Measurements from ENCODE around the gene ZAR1. TPM values are rescaled to one million over a fixed set of nuclear protein-coding genes. Genes with fewer than 3 reads are reported as not detected.
"Not testable (repeated sequence)": the region's sequence is repeated elsewhere in the genome, so short reads cannot be mapped to it uniquely, and the experiment has no call there.

Gene ZAR1
- total RNA-seq, 1 donor from 2014 or later = not detected

- TF ChIP-seq, protein P1, sequence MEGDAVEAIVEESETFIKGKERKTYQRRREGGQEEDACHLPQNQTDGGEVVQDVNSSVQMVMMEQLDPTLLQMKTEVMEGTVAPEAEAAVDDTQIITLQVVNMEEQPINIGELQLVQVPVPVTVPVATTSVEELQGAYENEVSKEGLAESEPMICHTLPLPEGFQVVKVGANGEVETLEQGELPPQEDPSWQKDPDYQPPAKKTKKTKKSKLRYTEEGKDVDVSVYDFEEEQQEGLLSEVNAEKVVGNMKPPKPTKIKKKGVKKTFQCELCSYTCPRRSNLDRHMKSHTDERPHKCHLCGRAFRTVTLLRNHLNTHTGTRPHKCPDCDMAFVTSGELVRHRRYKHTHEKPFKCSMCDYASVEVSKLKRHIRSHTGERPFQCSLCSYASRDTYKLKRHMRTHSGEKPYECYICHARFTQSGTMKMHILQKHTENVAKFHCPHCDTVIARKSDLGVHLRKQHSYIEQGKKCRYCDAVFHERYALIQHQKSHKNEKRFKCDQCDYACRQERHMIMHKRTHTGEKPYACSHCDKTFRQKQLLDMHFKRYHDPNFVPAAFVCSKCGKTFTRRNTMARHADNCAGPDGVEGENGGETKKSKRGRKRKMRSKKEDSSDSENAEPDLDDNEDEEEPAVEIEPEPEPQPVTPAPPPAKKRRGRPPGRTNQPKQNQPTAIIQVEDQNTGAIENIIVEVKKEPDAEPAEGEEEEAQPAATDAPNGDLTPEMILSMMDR (IDR thresholded peaks at IDR 0.05) = no peak
- Mint-ChIP-seq H3K9me3 (ENCODE audit: unreplicated experiment) (no peaks in the 10 kb centered on the region), H3K4me1 (ENCODE audit: unreplicated experiment) (peaks cover 6% of the 10 kb centered on the region), H3K4me3 (ENCODE audit: unreplicated experiment) (no peak overlapping the region), H3K36me3 (ENCODE audit: unreplicated experiment) (no peaks in the 10 kb centered on the region), H3K27me3 (ENCODE audit: unreplicated experiment) (peaks cover 9% of the 10 kb centered on the region), H3K27ac (ENCODE audit: unreplicated experiment) (no peak overlapping the region)
- DNase-seq (ENCODE audit: extremely low spot score, unreplicated experiment) = no peak
Observed at GRCh38 chr4:48450740-48451139, 39.3 kb upstream of the ZAR1 start.

GRCh38 chr4:48451656-48452055 is 38.4 kb upstream of the ZAR1 start:
- not testable (repeated sequence) for H3K36me3 Mint-ChIP-seq (ENCODE audit: unreplicated experiment); H3K4me3 Mint-ChIP-seq (ENCODE audit: unreplicated experiment); H3K9me3 Mint-ChIP-seq (ENCODE audit: unreplicated experiment); DNase-seq (ENCODE audit: extremely low spot score, unreplicated experiment); H3K27ac Mint-ChIP-seq (ENCODE audit: unreplicated experiment); H3K4me1 Mint-ChIP-seq (ENCODE audit: unreplicated experiment)
- H3K27me3 Mint-ChIP-seq (ENCODE audit: unreplicated experiment) = peaks cover 14% of the 10 kb centered on the region

- Mint-ChIP-seq H3K9me3 (ENCODE audit: unreplicated experiment) (no peaks in the 10 kb centered on the region), H3K27ac (ENCODE audit: unreplicated experiment) (no peak overlapping the region), H3K4me1 (ENCODE audit: unreplicated experiment) (peaks cover 6% of the 10 kb centered on the region), H3K4me3 (ENCODE audit: unreplicated experiment) (no peak overlapping the region), H3K36me3 (ENCODE audit: unreplicated experiment) (no peaks in the 10 kb centered on the region), H3K27me3 (ENCODE audit: unreplicated experiment) (peaks cover 36% of the 10 kb centered on the region)
- TF ChIP-seq, protein P1 (IDR thresholded peaks at IDR 0.05) = no peak
- no peak for DNase-seq (ENCODE audit: extremely low spot score, unreplicated experiment)
Observed at GRCh38 chr4:48454591-48454990, 35.5 kb upstream of the ZAR1 start.

DNA sequence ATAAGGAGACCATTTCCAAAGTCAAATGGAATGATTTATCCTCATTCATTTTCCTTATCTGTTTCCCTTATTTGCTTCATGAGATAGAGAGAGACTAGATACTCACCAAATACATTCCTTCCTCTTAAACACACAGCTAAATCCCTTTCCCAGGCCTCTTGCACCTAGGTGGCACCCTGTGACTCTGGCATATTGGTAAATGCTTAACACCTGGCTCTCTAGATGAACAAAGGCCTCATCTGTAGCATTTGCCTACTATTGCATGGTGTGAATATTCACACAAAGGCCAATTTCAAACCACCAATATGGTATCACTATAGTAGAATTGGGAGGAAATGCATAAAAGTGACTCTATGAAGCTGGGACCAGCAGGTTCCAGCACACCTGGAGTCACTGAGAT is 29.1 kb upstream of the ZAR1 start:
- Mint-ChIP-seq H3K4me1 (ENCODE audit: unreplicated experiment) (no peaks in the 10 kb centered on the region), H3K4me3 (ENCODE audit: unreplicated experiment) (no peak overlapping the region), H3K27ac (ENCODE audit: unreplicated experiment) (no peak overlapping the region), H3K27me3 (ENCODE audit: unreplicated experiment) (peaks cover 31% of the 10 kb centered on the region), H3K36me3 (ENCODE audit: unreplicated experiment) (no peaks in the 10 kb centered on the region), H3K9me3 (ENCODE audit: unreplicated experiment) (peaks cover 7% of the 10 kb centered on the region)
- TF ChIP-seq, protein P1 (IDR thresholded peaks at IDR 0.05) = no peak
- DNase-seq (ENCODE audit: extremely low spot score, unreplicated experiment) = no peak

DNA sequence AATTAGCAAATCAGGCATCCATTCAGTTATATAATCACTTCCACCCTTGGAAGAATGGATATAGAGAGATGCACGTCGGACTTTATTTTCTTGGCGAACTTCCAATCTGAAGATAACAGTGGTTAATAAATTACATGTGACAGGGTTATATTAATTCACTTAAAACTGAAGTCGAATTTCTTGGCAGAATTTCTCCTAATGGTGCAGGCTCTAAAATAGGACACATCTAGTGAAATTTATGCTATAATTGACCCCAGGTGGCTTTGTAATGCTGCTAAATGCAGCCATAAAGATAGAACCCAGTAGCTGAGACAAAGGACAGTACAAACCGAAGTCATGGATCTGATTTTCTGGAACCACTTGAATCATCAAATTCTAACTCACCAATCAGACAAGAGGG is 27.7 kb upstream of the ZAR1 start:
- TF ChIP-seq, protein P1 (IDR thresholded peaks at IDR 0.05) = no peak
- Mint-ChIP-seq H3K27me3 (ENCODE audit: unreplicated experiment) (peaks cover 24% of the 10 kb centered on the region), H3K27ac (ENCODE audit: unreplicated experiment) (no peak overlapping the region), H3K4me3 (ENCODE audit: unreplicated experiment) (no peak overlapping the region), H3K9me3 (ENCODE audit: unreplicated experiment) (peaks cover 7% of the 10 kb centered on the region), H3K36me3 (ENCODE audit: unreplicated experiment) (no peaks in the 10 kb centered on the region), H3K4me1 (ENCODE audit: unreplicated experiment) (peaks cover 1% of the 10 kb centered on the region)
- DNase-seq (ENCODE audit: extremely low spot score, unreplicated experiment) = no peak

DNA sequence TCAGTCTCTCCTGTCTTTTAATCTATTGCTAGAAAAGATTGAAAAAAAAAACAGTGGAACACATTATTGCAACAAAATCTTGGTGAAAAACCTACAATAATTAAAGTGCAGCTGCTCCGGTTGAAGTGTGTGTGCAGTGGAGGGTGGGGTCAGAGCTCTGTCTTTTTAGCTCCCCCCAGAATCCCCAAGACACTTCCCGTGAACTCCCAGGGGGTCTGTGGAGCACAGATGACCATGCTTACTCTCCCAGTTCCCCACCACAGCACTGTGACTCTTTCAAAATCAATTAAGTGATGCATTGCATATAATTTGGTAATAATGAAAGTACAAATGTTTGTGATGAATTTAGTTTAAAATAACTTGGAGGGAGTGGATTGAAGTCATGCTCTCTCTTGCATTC is 22.6 kb upstream of the ZAR1 start:
- Mint-ChIP-seq H3K27ac (ENCODE audit: unreplicated experiment) (no peak overlapping the region), H3K27me3 (ENCODE audit: unreplicated experiment) (peaks cover 18% of the 10 kb centered on the region), H3K9me3 (ENCODE audit: unreplicated experiment) (peaks cover 7% of the 10 kb centered on the region), H3K4me3 (ENCODE audit: unreplicated experiment) (no peak overlapping the region), H3K4me1 (ENCODE audit: unreplicated experiment) (peaks cover 7% of the 10 kb centered on the region), H3K36me3 (ENCODE audit: unreplicated experiment) (no peaks in the 10 kb centered on the region)
- TF ChIP-seq, protein P1 (IDR thresholded peaks at IDR 0.05) = no peak
- no peak for DNase-seq (ENCODE audit: extremely low spot score, unreplicated experiment)

All from osteocyte (in vitro differentiated cells).